ENCODE data around the gene LGALS3BP.

GRCh38 chr17:78950870-78951269 is 28.9 kb downstream of the LGALS3BP start:
- no peak for TF ChIP-seq CTCF (IDR thresholded peaks at IDR 0.05)
- no peak for TF ChIP-seq POLR2A (IDR thresholded peaks at IDR 0.05)
